ENCODE measurements around the gene CARM1. TPM values are rescaled to one million over a fixed set of nuclear protein-coding genes. Genes with fewer than 3 reads are reported as not detected.

CARM1 gene
- total and polyA plus RNA-seq, 2 experiments from 2014 or later = 43.3 to 118 TPM

DNA sequence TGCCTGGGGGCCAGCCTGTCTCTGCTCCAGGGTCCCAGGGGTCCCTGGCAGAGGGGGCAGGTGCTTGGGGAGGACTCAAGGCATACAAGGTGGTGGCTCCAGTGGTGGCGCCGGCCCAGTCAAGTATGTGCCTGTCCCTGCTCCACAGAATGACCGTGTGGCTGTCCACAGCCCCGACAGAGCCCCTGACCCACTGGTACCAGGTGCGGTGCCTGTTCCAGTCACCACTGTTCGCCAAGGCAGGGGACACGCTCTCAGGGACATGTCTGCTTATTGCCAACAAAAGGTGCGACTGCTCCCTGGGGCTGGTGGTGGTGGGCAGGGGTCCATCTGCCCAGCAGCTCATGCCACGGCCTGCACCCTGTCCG is 48.9 kb downstream of the CARM1 start (continued):
- no peak for TF ChIP-seq REST (IDR thresholded peaks at IDR 0.05; ENCODE audit: unreplicated experiment)
- no peak for TF ChIP-seq ZNF114 (CRISPR knock-in tag; IDR thresholded peaks at IDR 0.05)
- no peak for TF ChIP-seq ZNF331 (CRISPR knock-in tag; IDR thresholded peaks at IDR 0.05; ENCODE audit: low read depth)
- TF ChIP-seq, protein P1, sequence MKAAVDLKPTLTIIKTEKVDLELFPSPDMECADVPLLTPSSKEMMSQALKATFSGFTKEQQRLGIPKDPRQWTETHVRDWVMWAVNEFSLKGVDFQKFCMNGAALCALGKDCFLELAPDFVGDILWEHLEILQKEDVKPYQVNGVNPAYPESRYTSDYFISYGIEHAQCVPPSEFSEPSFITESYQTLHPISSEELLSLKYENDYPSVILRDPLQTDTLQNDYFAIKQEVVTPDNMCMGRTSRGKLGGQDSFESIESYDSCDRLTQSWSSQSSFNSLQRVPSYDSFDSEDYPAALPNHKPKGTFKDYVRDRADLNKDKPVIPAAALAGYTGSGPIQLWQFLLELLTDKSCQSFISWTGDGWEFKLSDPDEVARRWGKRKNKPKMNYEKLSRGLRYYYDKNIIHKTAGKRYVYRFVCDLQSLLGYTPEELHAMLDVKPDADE (IDR thresholded peaks at IDR 0.05) = no peak
- no peak for TF ChIP-seq JUNB (IDR thresholded peaks at IDR 0.05; ENCODE audit: unreplicated experiment)
- no peak for TF ChIP-seq CTCF (conservative IDR thresholded peaks at IDR 0.05; ENCODE audit: low read depth in 2 of 2)
- no peak for TF ChIP-seq EZH2 (IDR thresholded peaks at IDR 0.05; ENCODE audit: low read depth, unreplicated experiment)
- TF ChIP-seq NANOG (IDR thresholded peaks at IDR 0.05; ENCODE audit: borderline replicate concordance) = no peak
- no peak for TF ChIP-seq CREB1 (CRISPR knock-in tag; IDR thresholded peaks at IDR 0.05; ENCODE audit: low read depth)

GRCh38 chr19:10920781-10921180 is 49.4 kb downstream of the CARM1 start:
- Mint-ChIP-seq H3K27ac (no peak overlapping the region), H3K4me3 (no peak overlapping the region), H3K27me3 (ENCODE audit: insufficient read depth, low read depth, poor library complexity) (peaks cover 26% of the 10 kb centered on the region), H3K9me3 (no peaks in the 10 kb centered on the region), H3K36me3 (ENCODE audit: low read depth) (peaks cover 52% of the 10 kb centered on the region), H3K4me1 (no peaks in the 10 kb centered on the region; the same call in 2 of the 3 replicates)
- H2AFZ ChIP-seq = no peak overlapping the region
- H3K79me2 ChIP-seq (replicated peaks; ENCODE audit: insufficient read depth) = no peaks in the 10 kb centered on the region
- H3K4me1 ChIP-seq (ENCODE audit: insufficient read depth) = no peaks in the 10 kb centered on the region
- H3K27me3 ChIP-seq (ENCODE audit: insufficient read depth) = no peaks in the 10 kb centered on the region
- no peak overlapping the region for H3K4me3 ChIP-seq
- H3K36me3 ChIP-seq (ENCODE audit: insufficient read depth) = no peaks in the 10 kb centered on the region
- H3F3A ChIP-seq (replicated peaks; ENCODE audit: low read depth) = peaks cover 13% of the 10 kb centered on the region; the same call in 1 of the 2 replicates
- no peaks in the 10 kb centered on the region for H3K9me2 ChIP-seq (ENCODE audit: insufficient read depth)
- no peak for ATAC-seq
- H4K20me1 ChIP-seq (replicated peaks; ENCODE audit: insufficient read depth) = no peaks in the 10 kb centered on the region
- H3K4me2 ChIP-seq = no peak overlapping the region
- H3K27ac ChIP-seq (ENCODE audit: low read depth) = no peak overlapping the region
- DNase-seq (ENCODE audit: low spot score) = no peak
- TF ChIP-seq, protein P2, sequence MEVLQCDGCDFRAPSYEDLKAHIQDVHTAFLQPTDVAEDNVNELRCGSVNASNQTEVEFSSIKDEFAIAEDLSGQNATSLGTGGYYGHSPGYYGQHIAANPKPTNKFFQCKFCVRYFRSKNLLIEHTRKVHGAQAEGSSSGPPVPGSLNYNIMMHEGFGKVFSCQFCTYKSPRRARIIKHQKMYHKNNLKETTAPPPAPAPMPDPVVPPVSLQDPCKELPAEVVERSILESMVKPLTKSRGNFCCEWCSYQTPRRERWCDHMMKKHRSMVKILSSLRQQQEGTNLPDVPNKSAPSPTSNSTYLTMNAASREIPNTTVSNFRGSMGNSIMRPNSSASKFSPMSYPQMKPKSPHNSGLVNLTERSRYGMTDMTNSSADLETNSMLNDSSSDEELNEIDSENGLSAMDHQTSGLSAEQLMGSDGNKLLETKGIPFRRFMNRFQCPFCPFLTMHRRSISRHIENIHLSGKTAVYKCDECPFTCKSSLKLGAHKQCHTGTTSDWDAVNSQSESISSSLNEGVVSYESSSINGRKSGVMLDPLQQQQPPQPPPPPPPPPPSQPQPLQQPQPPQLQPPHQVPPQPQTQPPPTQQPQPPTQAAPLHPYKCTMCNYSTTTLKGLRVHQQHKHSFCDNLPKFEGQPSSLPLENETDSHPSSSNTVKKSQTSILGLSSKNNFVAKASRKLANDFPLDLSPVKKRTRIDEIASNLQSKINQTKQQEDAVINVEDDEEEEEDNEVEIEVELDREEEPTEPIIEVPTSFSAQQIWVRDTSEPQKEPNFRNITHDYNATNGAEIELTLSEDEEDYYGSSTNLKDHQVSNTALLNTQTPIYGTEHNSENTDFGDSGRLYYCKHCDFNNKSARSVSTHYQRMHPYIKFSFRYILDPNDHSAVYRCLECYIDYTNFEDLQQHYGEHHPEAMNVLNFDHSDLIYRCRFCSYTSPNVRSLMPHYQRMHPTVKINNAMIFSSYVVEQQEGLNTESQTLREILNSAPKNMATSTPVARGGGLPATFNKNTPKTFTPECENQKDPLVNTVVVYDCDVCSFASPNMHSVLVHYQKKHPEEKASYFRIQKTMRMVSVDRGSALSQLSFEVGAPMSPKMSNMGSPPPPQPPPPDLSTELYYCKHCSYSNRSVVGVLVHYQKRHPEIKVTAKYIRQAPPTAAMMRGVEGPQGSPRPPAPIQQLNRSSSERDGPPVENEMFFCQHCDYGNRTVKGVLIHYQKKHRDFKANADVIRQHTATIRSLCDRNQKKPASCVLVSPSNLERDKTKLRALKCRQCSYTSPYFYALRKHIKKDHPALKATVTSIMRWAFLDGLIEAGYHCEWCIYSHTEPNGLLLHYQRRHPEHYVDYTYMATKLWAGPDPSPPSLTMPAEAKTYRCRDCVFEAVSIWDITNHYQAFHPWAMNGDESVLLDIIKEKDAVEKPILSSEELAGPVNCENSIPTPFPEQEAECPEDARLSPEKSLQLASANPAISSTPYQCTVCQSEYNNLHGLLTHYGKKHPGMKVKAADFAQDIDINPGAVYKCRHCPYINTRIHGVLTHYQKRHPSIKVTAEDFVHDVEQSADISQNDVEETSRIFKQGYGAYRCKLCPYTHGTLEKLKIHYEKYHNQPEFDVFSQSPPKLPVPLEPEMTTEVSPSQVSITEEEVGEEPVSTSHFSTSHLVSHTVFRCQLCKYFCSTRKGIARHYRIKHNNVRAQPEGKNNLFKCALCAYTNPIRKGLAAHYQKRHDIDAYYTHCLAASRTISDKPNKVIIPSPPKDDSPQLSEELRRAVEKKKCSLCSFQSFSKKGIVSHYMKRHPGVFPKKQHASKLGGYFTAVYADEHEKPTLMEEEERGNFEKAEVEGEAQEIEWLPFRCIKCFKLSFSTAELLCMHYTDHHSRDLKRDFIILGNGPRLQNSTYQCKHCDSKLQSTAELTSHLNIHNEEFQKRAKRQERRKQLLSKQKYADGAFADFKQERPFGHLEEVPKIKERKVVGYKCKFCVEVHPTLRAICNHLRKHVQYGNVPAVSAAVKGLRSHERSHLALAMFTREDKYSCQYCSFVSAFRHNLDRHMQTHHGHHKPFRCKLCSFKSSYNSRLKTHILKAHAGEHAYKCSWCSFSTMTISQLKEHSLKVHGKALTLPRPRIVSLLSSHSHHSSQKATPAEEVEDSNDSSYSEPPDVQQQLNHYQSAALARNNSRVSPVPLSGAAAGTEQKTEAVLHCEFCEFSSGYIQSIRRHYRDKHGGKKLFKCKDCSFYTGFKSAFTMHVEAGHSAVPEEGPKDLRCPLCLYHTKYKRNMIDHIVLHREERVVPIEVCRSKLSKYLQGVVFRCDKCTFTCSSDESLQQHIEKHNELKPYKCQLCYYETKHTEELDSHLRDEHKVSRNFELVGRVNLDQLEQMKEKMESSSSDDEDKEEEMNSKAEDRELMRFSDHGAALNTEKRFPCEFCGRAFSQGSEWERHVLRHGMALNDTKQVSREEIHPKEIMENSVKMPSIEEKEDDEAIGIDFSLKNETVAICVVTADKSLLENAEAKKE (CRISPR knock-in tag; IDR thresholded peaks at IDR 0.05) = no peak
- TF ChIP-seq EZH2phosphoT487 (IDR thresholded peaks at IDR 0.05; ENCODE audit: unreplicated experiment) (no peak), JUNB (IDR thresholded peaks at IDR 0.05; ENCODE audit: unreplicated experiment) (no peak), NANOG (IDR thresholded peaks at IDR 0.05; ENCODE audit: borderline replicate concordance) (no peak), STAT1 (IDR thresholded peaks at IDR 0.05; ENCODE audit: unreplicated experiment) (no peak), CREB1 (CRISPR knock-in tag; IDR thresholded peaks at IDR 0.05; ENCODE audit: low read depth) (no peak)
